ENCODE results near the gene ZNF366.

- no peak for TF ChIP-seq POLR2A (IDR thresholded peaks at IDR 0.05)
- TF ChIP-seq, protein P1, sequence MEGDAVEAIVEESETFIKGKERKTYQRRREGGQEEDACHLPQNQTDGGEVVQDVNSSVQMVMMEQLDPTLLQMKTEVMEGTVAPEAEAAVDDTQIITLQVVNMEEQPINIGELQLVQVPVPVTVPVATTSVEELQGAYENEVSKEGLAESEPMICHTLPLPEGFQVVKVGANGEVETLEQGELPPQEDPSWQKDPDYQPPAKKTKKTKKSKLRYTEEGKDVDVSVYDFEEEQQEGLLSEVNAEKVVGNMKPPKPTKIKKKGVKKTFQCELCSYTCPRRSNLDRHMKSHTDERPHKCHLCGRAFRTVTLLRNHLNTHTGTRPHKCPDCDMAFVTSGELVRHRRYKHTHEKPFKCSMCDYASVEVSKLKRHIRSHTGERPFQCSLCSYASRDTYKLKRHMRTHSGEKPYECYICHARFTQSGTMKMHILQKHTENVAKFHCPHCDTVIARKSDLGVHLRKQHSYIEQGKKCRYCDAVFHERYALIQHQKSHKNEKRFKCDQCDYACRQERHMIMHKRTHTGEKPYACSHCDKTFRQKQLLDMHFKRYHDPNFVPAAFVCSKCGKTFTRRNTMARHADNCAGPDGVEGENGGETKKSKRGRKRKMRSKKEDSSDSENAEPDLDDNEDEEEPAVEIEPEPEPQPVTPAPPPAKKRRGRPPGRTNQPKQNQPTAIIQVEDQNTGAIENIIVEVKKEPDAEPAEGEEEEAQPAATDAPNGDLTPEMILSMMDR (IDR thresholded peaks at IDR 0.05): no peak
Observed at GRCh38 chr5:72465601-72466563, 41.3 kb downstream of the ZNF366 start.

Data from stomach (tissue), 4 donors.